T47D (cell line): ENCODE measurements around the gene ARNT2.

Experiments used
- DNase-seq, 2 experiments: peaks; one replicate each; pipeline versions ENCODE4 v3.0.0 to v3.0.0-alpha.2; 2011 to 2012; ENCODE audit warnings: low read depth in 1 of 2, low spot score in 1 of 2
- JUND ChIP-seq: IDR thresholded peaks from 2 replicates; pipeline ENCODE4 v1.6.1; 2012; ENCODE audit warnings: low read depth
- in situ Hi-C: cut with HindIII; loops from 2 replicates; pipeline ENCODE4 v1.10.0; 2016; ENCODE audit warnings: low sequenced_read_pairs, low pct_unique_long_range_greater_than_20kb

The ARNT2 gene

DNA sequence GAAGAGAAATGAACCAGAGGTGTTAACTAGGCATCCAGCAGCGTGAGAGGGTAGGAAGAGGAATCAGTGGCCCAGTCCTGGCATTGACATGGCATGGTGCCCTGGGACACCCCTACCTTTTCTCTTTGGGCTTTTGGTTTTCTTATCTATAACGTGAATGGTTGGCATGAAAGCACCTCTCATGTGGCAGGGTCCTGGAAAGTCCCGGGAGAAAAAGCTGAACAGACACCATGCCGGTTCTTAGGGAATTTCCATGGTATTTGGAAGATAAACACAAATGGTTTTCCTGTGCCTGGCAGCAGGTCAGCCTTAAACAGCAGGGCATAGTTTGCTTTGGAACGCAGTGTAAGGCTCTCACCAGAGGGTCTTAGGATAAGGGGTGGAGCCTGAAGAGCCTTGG is 15.4 kb downstream of the ARNT2 start:
- in situ Hi-C loops, result no loop called here
- DNase-seq, result no peak
- TF ChIP-seq JUND, result no peak

GRCh38 chr15:80420658-80421057 is 16.5 kb downstream of the ARNT2 start:
- no peak for TF ChIP-seq JUND
- no peak for DNase-seq
- in situ Hi-C loops, result no loop called here

- in situ Hi-C loops, result no loop called here
- no peak for DNase-seq
- TF ChIP-seq JUND, result no peak
Measured at GRCh38 chr15:80423215-80423614, 19.0 kb downstream of the ARNT2 start.

DNA sequence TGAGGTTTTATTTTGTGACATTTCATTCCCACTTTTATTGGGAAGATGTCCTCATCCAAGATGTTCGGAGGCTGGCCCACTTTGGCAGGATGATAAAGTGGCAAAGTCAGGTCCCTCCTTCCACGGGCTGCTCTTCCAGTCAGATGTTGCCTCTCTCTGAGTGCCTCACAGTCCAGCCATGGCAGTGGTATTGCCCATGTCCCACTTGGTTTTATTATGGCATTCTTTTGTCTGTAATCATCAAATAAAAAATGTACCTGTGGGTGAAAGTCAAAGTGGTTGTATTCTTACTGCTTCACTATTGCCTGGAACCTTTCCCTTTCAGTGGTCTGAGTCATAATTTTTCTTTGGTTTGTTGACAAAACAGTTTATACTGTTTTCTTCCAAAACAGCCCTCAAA is 20.2 kb downstream of the ARNT2 start:
- no peak for DNase-seq
- in situ Hi-C loops, result no loop called here
- no peak for TF ChIP-seq JUND

DNA sequence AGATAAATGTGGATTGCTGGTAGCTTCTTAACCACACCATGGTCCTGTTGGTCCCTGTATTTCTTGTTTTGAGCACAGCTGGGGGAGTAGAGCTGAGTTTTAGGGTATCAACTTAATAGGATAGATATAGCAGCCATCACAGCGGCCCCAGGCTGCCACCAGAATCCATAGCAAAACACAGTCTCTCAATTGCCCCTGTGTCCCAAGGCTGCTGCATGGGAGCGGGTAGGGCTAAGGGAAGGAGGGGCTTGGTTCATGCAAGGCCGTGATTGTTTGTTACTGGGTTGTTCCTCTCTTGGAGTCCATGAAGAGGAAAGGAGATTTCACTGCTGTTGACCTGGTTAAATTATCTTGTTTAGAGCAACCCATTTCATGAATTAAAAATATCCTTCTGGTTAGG is 22.1 kb downstream of the ARNT2 start:
- no peak for TF ChIP-seq JUND
- no peak for DNase-seq
- in situ Hi-C loops, result no loop called here

GRCh38 chr15:80429964-80430363 is 25.8 kb downstream of the ARNT2 start:
- in situ Hi-C loops, result no loop called here
- no peak for DNase-seq
- TF ChIP-seq JUND, result no peak

- in situ Hi-C loops, result no loop called here
- TF ChIP-seq JUND, result no peak
- DNase-seq, result no peak
Measured at GRCh38 chr15:80431635-80432344, 27.6 kb downstream of the ARNT2 start.

- no peak for DNase-seq
- in situ Hi-C loops, result no loop called here
- TF ChIP-seq JUND, result no peak
Measured at GRCh38 chr15:80432345-80432702, 28.1 kb downstream of the ARNT2 start.

- no peak for TF ChIP-seq JUND
- no peak for DNase-seq
- in situ Hi-C loops, result no loop called here
Measured at GRCh38 chr15:80433836-80434235, 29.7 kb downstream of the ARNT2 start.

DNA sequence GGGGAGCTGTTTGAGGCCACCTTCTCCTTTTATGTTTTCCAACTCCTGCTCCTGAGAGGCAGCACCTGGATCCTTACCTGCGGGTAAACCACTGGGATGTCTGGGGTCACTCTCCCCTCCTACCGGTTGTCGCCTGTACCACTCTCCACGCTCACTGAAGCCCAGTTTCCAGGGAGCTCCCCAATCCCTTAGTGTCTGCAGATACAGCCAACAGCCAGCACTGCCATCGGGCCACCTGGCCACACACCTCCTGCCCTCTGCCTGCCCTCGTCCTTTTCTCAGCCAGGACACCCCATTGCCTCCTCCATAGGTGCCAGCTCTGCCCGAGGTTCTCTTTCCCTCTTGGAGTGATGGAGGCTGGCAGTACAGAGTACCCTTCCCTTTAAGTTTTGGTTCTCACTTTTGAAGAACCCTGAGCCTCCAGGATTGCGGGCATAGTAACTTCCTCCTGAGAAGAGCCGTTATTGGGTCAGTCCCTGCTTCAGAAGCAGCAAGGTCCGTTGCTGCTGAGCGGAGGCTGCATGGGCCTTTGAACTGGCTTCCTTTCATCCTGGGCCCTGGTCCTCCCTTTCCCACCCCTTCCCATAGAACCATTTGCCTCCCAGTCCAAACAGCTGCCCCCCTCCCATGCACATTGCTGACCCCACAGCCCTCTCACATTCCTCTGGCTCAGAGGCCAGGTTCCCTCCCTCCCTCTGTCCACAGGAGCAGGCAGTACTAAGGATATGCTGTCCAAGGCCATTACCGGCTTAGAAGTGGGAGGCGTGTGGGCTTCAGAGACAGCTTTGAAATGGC is 30.9 kb downstream of the ARNT2 start:
- no peak for TF ChIP-seq JUND
- in situ Hi-C loops, result no loop called here
- DNase-seq, result no peak

GRCh38 chr15:80436511-80437307 is 32.5 kb downstream of the ARNT2 start:
- DNase-seq, result no peak

GRCh38 chr15:80437334-80437891 is 33.2 kb downstream of the ARNT2 start:
- in situ Hi-C loops, result no loop called here
- DNase-seq, result no peak
- TF ChIP-seq JUND, result no peak

More at GRCh38 chr15:80436511-80437307, 32.5 kb downstream of the ARNT2 start:
- in situ Hi-C loops, result no loop called here
- TF ChIP-seq JUND, result no peak
